ENCODE results near the gene MGAT3. TPM values are rescaled to one million over a fixed set of nuclear protein-coding genes. Genes with fewer than 3 reads are reported as not detected.

Gene MGAT3
- total and polyA plus RNA-seq, 9 of the 15 experiments (the other 6 are each of a cell fraction or from before 2014, with no cell fraction given), result 0.10 to 11.5 (median 4.6) TPM

DNA sequence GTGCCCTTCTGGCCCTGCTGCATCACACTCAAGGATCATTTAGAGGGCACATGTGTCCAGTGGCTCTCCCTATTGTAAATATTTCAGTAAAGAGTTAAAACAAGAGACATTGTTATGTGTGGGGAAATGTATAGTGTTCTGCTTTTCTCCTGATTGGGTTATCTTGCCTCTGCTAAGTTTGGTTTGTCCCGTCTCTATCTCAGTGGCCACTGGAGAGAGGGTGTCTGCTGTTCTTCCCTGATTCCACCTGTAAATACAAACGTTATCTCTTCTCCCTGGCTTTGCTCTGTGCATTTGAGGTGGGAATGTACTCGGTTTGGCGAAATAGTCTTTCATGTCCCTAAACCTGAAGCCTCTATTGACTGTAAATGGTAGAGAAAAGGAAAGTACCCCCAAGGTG lies 51.6 kb downstream of the MGAT3 start (continued):
- TF ChIP-seq, protein P1, sequence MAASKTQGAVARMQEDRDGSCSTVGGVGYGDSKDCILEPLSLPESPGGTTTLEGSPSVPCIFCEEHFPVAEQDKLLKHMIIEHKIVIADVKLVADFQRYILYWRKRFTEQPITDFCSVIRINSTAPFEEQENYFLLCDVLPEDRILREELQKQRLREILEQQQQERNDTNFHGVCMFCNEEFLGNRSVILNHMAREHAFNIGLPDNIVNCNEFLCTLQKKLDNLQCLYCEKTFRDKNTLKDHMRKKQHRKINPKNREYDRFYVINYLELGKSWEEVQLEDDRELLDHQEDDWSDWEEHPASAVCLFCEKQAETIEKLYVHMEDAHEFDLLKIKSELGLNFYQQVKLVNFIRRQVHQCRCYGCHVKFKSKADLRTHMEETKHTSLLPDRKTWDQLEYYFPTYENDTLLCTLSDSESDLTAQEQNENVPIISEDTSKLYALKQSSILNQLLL (CRISPR knock-in tag; IDR thresholded peaks at IDR 0.05; ENCODE audit: borderline replicate concordance), result no peak
- TF ChIP-seq, protein P2, sequence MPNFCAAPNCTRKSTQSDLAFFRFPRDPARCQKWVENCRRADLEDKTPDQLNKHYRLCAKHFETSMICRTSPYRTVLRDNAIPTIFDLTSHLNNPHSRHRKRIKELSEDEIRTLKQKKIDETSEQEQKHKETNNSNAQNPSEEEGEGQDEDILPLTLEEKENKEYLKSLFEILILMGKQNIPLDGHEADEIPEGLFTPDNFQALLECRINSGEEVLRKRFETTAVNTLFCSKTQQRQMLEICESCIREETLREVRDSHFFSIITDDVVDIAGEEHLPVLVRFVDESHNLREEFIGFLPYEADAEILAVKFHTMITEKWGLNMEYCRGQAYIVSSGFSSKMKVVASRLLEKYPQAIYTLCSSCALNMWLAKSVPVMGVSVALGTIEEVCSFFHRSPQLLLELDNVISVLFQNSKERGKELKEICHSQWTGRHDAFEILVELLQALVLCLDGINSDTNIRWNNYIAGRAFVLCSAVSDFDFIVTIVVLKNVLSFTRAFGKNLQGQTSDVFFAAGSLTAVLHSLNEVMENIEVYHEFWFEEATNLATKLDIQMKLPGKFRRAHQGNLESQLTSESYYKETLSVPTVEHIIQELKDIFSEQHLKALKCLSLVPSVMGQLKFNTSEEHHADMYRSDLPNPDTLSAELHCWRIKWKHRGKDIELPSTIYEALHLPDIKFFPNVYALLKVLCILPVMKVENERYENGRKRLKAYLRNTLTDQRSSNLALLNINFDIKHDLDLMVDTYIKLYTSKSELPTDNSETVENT (CRISPR knock-in tag; IDR thresholded peaks at IDR 0.05), result no peak
- TF ChIP-seq SMAD1 (IDR thresholded peaks at IDR 0.05; ENCODE audit: low read depth, low read length, partially characterized antibody) (no peak), POLR2H (tag; IDR thresholded peaks at IDR 0.05; ENCODE audit: low read depth) (no peak), NCOA6 (IDR thresholded peaks at IDR 0.05) (no peak), FUS (optimal IDR thresholded peaks at IDR 0.05; ENCODE audit: low read depth, low read length) (no peak), DDX20 (tag; IDR thresholded peaks at IDR 0.05; ENCODE audit: low read depth) (no peak), ARNT (IDR thresholded peaks at IDR 0.05) (no peak), POLR3G (IDR thresholded peaks at IDR 0.05; ENCODE audit: extremely low read depth, insufficient read length, insufficient replicate concordance) (no peak), KHSRP (IDR thresholded peaks at IDR 0.05) (no peak), HMG20B (CRISPR knock-in tag; IDR thresholded peaks at IDR 0.05) (no peak), NFXL1 (CRISPR knock-in tag; IDR thresholded peaks at IDR 0.05) (no peak), NFE2 (IDR thresholded peaks at IDR 0.05; ENCODE audit: low read depth) (no peak), NR3C1 (CRISPR knock-in tag; IDR thresholded peaks at IDR 0.05) (no peak), ZNF133 (CRISPR knock-in tag; IDR thresholded peaks at IDR 0.05) (no peak), CBFA2T3 (IDR thresholded peaks at IDR 0.05) (peak; percentile 70), RFX7 (CRISPR knock-in tag; IDR thresholded peaks at IDR 0.05) (no peak), PRPF4 (IDR thresholded peaks at IDR 0.05; ENCODE audit: insufficient read depth, low read depth, low read length, poor library complexity, severe bottlenecking) (no peak), FOS (IDR thresholded peaks at IDR 0.05; ENCODE audit: extremely low read depth, insufficient read length) (no peak)
- TF ChIP-seq, protein P3, sequence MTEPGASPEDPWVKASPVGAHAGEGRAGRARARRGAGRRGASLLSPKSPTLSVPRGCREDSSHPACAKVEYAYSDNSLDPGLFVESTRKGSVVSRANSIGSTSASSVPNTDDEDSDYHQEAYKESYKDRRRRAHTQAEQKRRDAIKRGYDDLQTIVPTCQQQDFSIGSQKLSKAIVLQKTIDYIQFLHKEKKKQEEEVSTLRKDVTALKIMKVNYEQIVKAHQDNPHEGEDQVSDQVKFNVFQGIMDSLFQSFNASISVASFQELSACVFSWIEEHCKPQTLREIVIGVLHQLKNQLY (CRISPR knock-in tag; conservative IDR thresholded peaks at IDR 0.05), result no peak
- TF ChIP-seq, protein P4, sequence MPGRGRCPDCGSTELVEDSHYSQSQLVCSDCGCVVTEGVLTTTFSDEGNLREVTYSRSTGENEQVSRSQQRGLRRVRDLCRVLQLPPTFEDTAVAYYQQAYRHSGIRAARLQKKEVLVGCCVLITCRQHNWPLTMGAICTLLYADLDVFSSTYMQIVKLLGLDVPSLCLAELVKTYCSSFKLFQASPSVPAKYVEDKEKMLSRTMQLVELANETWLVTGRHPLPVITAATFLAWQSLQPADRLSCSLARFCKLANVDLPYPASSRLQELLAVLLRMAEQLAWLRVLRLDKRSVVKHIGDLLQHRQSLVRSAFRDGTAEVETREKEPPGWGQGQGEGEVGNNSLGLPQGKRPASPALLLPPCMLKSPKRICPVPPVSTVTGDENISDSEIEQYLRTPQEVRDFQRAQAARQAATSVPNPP (IDR thresholded peaks at IDR 0.05; ENCODE audit: borderline replicate concordance, insufficient read depth, insufficient read length), result no peak
- TF ChIP-seq, protein P5, sequence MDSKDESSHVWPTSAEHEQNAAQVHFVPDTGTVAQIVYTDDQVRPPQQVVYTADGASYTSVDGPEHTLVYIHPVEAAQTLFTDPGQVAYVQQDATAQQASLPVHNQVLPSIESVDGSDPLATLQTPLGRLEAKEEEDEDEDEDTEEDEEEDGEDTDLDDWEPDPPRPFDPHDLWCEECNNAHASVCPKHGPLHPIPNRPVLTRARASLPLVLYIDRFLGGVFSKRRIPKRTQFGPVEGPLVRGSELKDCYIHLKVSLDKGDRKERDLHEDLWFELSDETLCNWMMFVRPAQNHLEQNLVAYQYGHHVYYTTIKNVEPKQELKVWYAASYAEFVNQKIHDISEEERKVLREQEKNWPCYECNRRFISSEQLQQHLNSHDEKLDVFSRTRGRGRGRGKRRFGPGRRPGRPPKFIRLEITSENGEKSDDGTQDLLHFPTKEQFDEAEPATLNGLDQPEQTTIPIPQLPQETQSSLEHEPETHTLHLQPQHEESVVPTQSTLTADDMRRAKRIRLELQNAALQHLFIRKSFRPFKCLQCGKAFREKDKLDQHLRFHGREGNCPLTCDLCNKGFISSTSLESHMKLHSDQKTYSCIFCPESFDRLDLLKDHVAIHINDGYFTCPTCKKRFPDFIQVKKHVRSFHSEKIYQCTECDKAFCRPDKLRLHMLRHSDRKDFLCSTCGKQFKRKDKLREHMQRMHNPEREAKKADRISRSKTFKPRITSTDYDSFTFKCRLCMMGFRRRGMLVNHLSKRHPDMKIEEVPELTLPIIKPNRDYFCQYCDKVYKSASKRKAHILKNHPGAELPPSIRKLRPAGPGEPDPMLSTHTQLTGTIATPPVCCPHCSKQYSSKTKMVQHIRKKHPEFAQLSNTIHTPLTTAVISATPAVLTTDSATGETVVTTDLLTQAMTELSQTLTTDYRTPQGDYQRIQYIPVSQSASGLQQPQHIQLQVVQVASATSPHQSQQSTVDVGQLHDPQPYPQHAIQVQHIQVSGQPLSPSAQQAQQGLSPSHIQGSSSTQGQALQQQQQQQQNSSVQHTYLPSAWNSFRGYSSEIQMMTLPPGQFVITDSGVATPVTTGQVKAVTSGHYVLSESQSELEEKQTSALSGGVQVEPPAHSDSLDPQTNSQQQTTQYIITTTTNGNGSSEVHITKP (IDR thresholded peaks at IDR 0.05; ENCODE audit: partially characterized antibody), result peak; percentile 24
